CD8-positive, alpha-beta memory T cell (primary cell): Measurements from ENCODE around the gene TMEM25. TPM values are rescaled to one million over a fixed set of nuclear protein-coding genes. Genes with fewer than 3 reads are reported as not detected.
"Not testable (repeated sequence)": the region's sequence is repeated elsewhere in the genome, so short reads cannot be mapped to it uniquely, and the experiment has no call there.

Experiments used
- CTCF ChIA-PET: fragments of 350-600 bp; sonication (Branson Sonifier 250); formaldehyde crosslinking; loops from one replicate; lab custom pipeline; 2021; ENCODE audit warnings: antibody characterized with exemption; lab: Charles Lee
- POLR2A ChIA-PET: fragments of 350-600 bp; sonication (Branson Sonifier 250); formaldehyde crosslinking; loops from one replicate; lab custom pipeline; 2021; ENCODE audit warnings: antibody characterized with exemption; lab: Charles Lee
- DNase-seq, 5 donors: peaks; one replicate each; pipeline versions ENCODE4 v3.0.0 to v3.0.0-alpha.2; 2020 to 2022; ENCODE audit warnings: mixed read lengths in 1 of 5
- H3K27ac ChIP-seq: one replicate; pipeline ENCODE4 v1.7.0; 2013; ENCODE audit warnings: low read depth, mild to moderate bottlenecking, low read length, moderate library complexity
- H3K27me3 ChIP-seq: 2 replicates; pipeline ENCODE4 v1.7.0; 2013; ENCODE audit warnings: low read length, mild to moderate bottlenecking; ENCODE audit not compliant: insufficient read depth, poor library complexity, severe bottlenecking
- H3K36me3 ChIP-seq: 2 replicates; pipeline ENCODE4 v1.7.0; 2013; ENCODE audit warnings: mild to moderate bottlenecking, low read length, moderate library complexity; ENCODE audit not compliant: insufficient read depth
- H3K4me1 ChIP-seq: 2 replicates; pipeline ENCODE4 v1.7.0; 2013; ENCODE audit warnings: mild to moderate bottlenecking, low read length, moderate library complexity; ENCODE audit not compliant: insufficient read depth
- H3K4me3 ChIP-seq: 2 replicates; pipeline ENCODE4 v1.7.0; 2013; ENCODE audit warnings: mild to moderate bottlenecking, low read length
- H3K9me3 ChIP-seq: 2 replicates; pipeline ENCODE4 v1.7.0; 2013; ENCODE audit warnings: mild to moderate bottlenecking, low read length
- H3K27ac Mint-ChIP-seq, 8 donors: one replicate each; pipeline ENCODE4 v1.8.0; 2020 to 2021; ENCODE audit warnings: mixed read lengths in 8 of 8, mild to moderate bottlenecking in 6 of 8, inconsistent platforms in 3 of 8, moderate library complexity in 3 of 8
- H3K27me3 Mint-ChIP-seq, 2 donors: one replicate each; pipeline ENCODE4 v1.8.0; 2020 to 2021; ENCODE audit warnings: mixed read lengths in 2 of 2, mild to moderate bottlenecking in 1 of 2, moderate library complexity in 1 of 2
- H3K36me3 Mint-ChIP-seq, 3 donors: one replicate each; pipeline ENCODE4 v1.8.0; 2020 to 2021; ENCODE audit warnings: mixed read lengths in 3 of 3, inconsistent platforms in 1 of 3, mild to moderate bottlenecking in 1 of 3
- H3K4me1 Mint-ChIP-seq, 3 donors: one replicate each; pipeline ENCODE4 v1.8.0; 2020 to 2021; ENCODE audit warnings: mixed read lengths in 3 of 3, inconsistent platforms in 1 of 3, mild to moderate bottlenecking in 1 of 3
- H3K4me3 Mint-ChIP-seq, 7 donors: one replicate each; pipeline ENCODE4 v1.8.0; 2020 to 2021; ENCODE audit warnings: mixed read lengths in 7 of 7, mild to moderate bottlenecking in 6 of 7, moderate library complexity in 4 of 7, inconsistent platforms in 2 of 7
- H3K9me3 Mint-ChIP-seq, 5 donors: one replicate each; pipeline ENCODE4 v1.8.0; 2020 to 2022; ENCODE audit warnings: mixed read lengths in 5 of 5, mild to moderate bottlenecking in 3 of 5, moderate library complexity in 2 of 5, inconsistent platforms in 1 of 5
- polyA plus RNA-seq: library from polyadenylated mRNA; unstranded; fragments of 300-500 nt; fragmentation: Illumina TruSeq; gene quantifications from one replicate; pipeline ENCODE4 v1.2.3, GENCODE V29; 2021
- total RNA-seq, 2 experiments: library from RNA; stranded (reverse); gene quantifications; one replicate each; pipeline ENCODE4 v1.2.3, GENCODE V29; 2021

TMEM25 gene
- total and polyA plus RNA-seq, 3 experiments from 2014 or later = 7.0 to 12.1 (median 8.3) TPM

GRCh38 chr11:118545533-118545932 is 14.5 kb downstream of the TMEM25 start:
- DNase-seq = no peak
- Histone ChIP-seq H3K4me1 (no peaks in the 10 kb centered on the region), H3K27me3 (no peaks in the 10 kb centered on the region), H3K36me3 (no peaks in the 10 kb centered on the region), H3K27ac (no peak overlapping the region), H3K4me3 (no peak overlapping the region), H3K9me3 (no peaks in the 10 kb centered on the region)
- Mint-ChIP-seq H3K27ac (peak overlapping the region in 1 of 8 donors; percentile 45), H3K27me3 (no peaks in the 10 kb centered on the region), H3K4me1 (no peaks in the 10 kb centered on the region), H3K4me3 (no peak overlapping the region), H3K36me3 (peaks cover 0 to 38% (median 10%) of the 10 kb centered on the region in 3 donors), H3K9me3 (no peaks in the 10 kb centered on the region)
- POLR2A ChIA-PET = no interaction called here
- CTCF ChIA-PET = no interaction called here

- POLR2A ChIA-PET = interaction anchor here (0.6 kb wide), 1 partner anchor 22 kb away, joined by 4 read pairs; no protein-coding TSS in a partner anchor
- peaks cover 5% of the 10 kb centered on the region for H3K36me3 ChIP-seq
- H3K27ac ChIP-seq = no peak overlapping the region
- CTCF ChIA-PET = no interaction called here
- Mint-ChIP-seq H3K27me3 (no peaks in the 10 kb centered on the region), H3K4me3 (no peak overlapping the region), H3K9me3 (no peaks in the 10 kb centered on the region), H3K36me3 (peaks cover 5 to 42% (median 12%) of the 10 kb centered on the region in 3 donors), H3K27ac (no peak overlapping the region), H3K4me1 (no peaks in the 10 kb centered on the region)
- no peaks in the 10 kb centered on the region for H3K4me1 ChIP-seq
- H3K27me3 ChIP-seq = no peaks in the 10 kb centered on the region
- no peak overlapping the region for H3K4me3 ChIP-seq
- H3K9me3 ChIP-seq = no peaks in the 10 kb centered on the region
- DNase-seq = no peak
These were observed 16.1 kb downstream of the TMEM25 start for GRCh38 chr11:118547132-118547531.

- H3K27ac ChIP-seq = no peak overlapping the region
- Mint-ChIP-seq H3K4me1 (no peaks in the 10 kb centered on the region), H3K36me3 (peaks cover 12 to 44% (median 24%) of the 10 kb centered on the region in 3 donors), H3K27me3 (no peaks in the 10 kb centered on the region), H3K4me3 (no peak overlapping the region), H3K9me3 (no peaks in the 10 kb centered on the region), H3K27ac (no peak overlapping the region)
- no peak overlapping the region for H3K4me3 ChIP-seq
- ChIA-PET CTCF (no interaction called here), POLR2A (no interaction called here)
- H3K9me3 ChIP-seq = no peaks in the 10 kb centered on the region
- DNase-seq = no peak
- peaks cover 21% of the 10 kb centered on the region for H3K36me3 ChIP-seq
- H3K4me1 ChIP-seq = no peaks in the 10 kb centered on the region
- no peaks in the 10 kb centered on the region for H3K27me3 ChIP-seq
These were observed 21.3 kb downstream of the TMEM25 start for GRCh38 chr11:118552341-118552740.

DNA sequence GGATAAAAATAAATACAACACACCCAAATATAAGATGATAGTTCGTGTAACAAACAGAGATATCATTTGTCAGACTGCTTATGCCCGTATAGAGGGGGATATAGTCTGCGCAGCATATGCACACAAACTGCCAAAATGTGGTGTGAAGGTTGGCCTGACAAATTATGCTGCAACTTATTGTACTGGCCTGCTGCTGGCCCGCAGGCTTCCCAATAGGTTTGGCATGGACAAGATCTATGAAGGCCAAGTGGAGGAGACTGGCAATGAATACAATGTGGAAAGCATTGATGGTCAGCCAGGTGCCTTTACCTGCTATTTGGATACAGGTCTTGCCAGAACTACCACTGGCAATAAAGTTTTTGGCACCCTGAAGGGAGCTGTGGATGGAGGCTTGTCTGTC is 29.8 kb downstream of the TMEM25 start:
- Mint-ChIP-seq H3K27me3 (no peaks in the 10 kb centered on the region), H3K27ac (no peak overlapping the region), H3K36me3 (peaks cover 3 to 37% (median 10%) of the 10 kb centered on the region in 3 donors), H3K4me3 (peak overlapping the region in 1 of 7 donors; percentile 31), H3K4me1 (peaks cover 14 to 25% (median 23%) of the 10 kb centered on the region in 3 donors), H3K9me3 (no peaks in the 10 kb centered on the region)
- DNase-seq = no peak
- Histone ChIP-seq H3K4me3 (no peak overlapping the region), H3K36me3 (peaks cover 6% of the 10 kb centered on the region), H3K9me3 (no peaks in the 10 kb centered on the region), H3K27me3 (no peaks in the 10 kb centered on the region), H3K4me1 (no peaks in the 10 kb centered on the region), H3K27ac (no peak overlapping the region)
- ChIA-PET CTCF (no interaction called here), POLR2A (no interaction called here)

GRCh38 chr11:118565051-118565450 is 34.1 kb downstream of the TMEM25 start:
- Histone ChIP-seq H3K27me3 (no peaks in the 10 kb centered on the region), H3K27ac (no peak overlapping the region), H3K4me3 (no peak overlapping the region), H3K36me3 (no peaks in the 10 kb centered on the region), H3K4me1 (no peaks in the 10 kb centered on the region), H3K9me3 (no peaks in the 10 kb centered on the region)
- Mint-ChIP-seq H3K4me1 (peaks cover 18 to 29% (median 27%) of the 10 kb centered on the region in 3 donors), H3K27ac (peak overlapping the region in 7 of 8 donors; percentile 61 to 91 (median 84)), H3K4me3 (peak overlapping the region; percentile 64 to 97 (median 77)), H3K27me3 (no peaks in the 10 kb centered on the region), H3K36me3 (peaks cover 0 to 12% (median 6%) of the 10 kb centered on the region in 3 donors), H3K9me3 (no peaks in the 10 kb centered on the region)
- no peak for DNase-seq
- ChIA-PET POLR2A (no interaction called here), CTCF (interaction anchor here (1.1 kb wide), 1 partner anchor 18 kb away, joined by 3 read pairs; no protein-coding TSS in a partner anchor)

DNA sequence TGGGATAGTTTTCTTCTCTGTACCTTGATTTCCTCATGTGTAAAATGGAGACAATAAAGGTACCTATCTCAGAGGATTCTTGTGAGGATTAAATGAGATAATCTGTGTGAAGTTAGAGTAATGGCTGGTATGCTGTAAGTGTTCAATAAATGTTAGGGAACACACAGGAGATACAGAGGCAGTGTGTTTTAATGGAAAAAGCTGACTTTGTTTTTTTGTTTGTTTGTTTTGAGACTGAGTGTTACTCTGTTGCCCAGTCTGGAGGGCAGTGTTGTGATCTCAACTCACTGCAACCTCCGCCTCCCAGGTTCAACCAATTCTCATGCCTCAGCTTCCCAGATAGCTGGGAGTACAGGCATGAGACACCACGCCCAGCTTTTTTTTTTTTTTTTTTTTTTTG is 38.7 kb downstream of the TMEM25 start:
- H3K4me3 Mint-ChIP-seq = peak overlapping the region in 3 of 7 donors; percentile 19 to 41 (median 34)
- Histone ChIP-seq H3K27ac (no peak overlapping the region), H3K9me3 (no peaks in the 10 kb centered on the region), H3K4me3 (no peak overlapping the region), H3K4me1 (peaks cover 23% of the 10 kb centered on the region), H3K36me3 (no peaks in the 10 kb centered on the region), H3K27me3 (no peaks in the 10 kb centered on the region)
- ChIA-PET CTCF (interaction anchor here (0.5 to 1.9 kb wide), 4 partner anchors 9 to 415 kb away, joined by 3 to 4 read pairs (median 3); no protein-coding TSS in a partner anchor), POLR2A (interaction anchor here (0.6 kb wide), 1 partner anchor 173 kb away, joined by 5 read pairs; no protein-coding TSS in a partner anchor)
- peak overlapping the region in 1 of 8 donors; percentile 47 for H3K27ac Mint-ChIP-seq
- no peaks in the 10 kb centered on the region for H3K27me3 Mint-ChIP-seq
- peaks cover 36 to 43% (median 42%) of the 10 kb centered on the region in 3 donors for H3K4me1 Mint-ChIP-seq
- H3K9me3 Mint-ChIP-seq = no peaks in the 10 kb centered on the region
- H3K36me3 Mint-ChIP-seq = peaks cover 0 to 18% (median 1%) of the 10 kb centered on the region in 3 donors
- DNase-seq = no peak

DNA sequence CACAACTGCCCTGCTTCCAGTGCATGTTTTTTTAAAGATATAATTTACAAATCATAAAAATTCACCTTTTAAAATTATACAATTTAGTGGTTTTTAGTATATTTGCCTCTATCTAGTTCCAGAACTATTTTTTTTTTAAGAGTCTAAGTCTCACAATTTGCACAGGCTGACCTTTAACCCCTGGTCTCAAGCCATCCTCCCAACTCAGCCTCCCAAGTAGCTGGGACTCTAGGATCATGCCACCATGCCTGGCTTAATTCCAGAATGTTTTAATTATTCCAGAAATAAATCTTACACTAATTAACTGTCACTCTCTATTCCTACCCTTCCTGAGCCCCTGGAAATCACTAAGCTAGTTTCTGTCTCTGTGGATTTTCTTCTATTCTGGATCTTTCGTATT is 39.8 kb downstream of the TMEM25 start:
- CTCF ChIA-PET = interaction anchor here (1.9 kb wide), 1 partner anchor 24 kb away, joined by 4 read pairs; no protein-coding TSS in a partner anchor
- H3K4me1 Mint-ChIP-seq = peaks cover 39 to 43% (median 43%) of the 10 kb centered on the region in 3 donors
- H3K27ac Mint-ChIP-seq = peak overlapping the region in 7 of 8 donors; percentile 89 to 99 (median 98)

DNA sequence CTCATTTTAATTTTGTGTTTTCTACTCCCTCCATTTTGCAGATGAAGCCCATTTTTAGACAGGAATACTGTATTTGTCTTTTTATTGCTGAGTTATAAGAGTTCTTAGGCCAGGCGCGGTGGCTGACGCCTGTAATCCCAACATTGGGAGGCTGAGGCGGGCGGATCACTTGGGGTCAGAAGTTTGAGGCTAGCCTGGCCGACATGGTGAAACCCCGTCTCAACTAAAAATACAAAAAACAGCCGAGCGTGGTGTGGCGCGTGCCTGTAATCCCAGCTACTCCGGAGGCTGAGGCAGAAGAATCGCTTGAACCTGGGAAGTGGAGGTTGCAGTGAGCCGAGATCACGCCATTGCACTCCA is 40.7 kb downstream of the TMEM25 start:
- H3K4me3 Mint-ChIP-seq = peak overlapping the region; percentile 87 to 99 (median 96)
- H3K27me3 Mint-ChIP-seq, H3K36me3 ChIP-seq, H3K9me3 ChIP-seq, H3K27me3 ChIP-seq, DNase-seq, H3K9me3 Mint-ChIP-seq: not testable (repeated sequence)
- POLR2A ChIA-PET = interaction anchor here (0.8 to 1.5 kb wide), 3 partner anchors 173 to 305 kb away, joined by 3 to 9 read pairs (median 5); partner anchors contain the start of gene DDX6
- H3K27ac ChIP-seq = peak overlapping the region; percentile 98
- H3K27ac Mint-ChIP-seq = peak overlapping the region; percentile 89 to 99 (median 98)
- peaks cover 43 to 48% (median 47%) of the 10 kb centered on the region in 3 donors for H3K4me1 Mint-ChIP-seq
- CTCF ChIA-PET = interaction anchor here (1.0 to 1.4 kb wide), 2 partner anchors 12 to 15 kb away, joined by 3 to 4 read pairs; no protein-coding TSS in a partner anchor
- peaks cover 39% of the 10 kb centered on the region for H3K4me1 ChIP-seq
- H3K4me3 ChIP-seq = peak overlapping the region; percentile 83
- H3K36me3 Mint-ChIP-seq = peaks cover 0 to 27% (median under 1%) of the 10 kb centered on the region in 3 donors

More for the DNA sequence above, 39.8 kb downstream of the TMEM25 start:
- Histone ChIP-seq H3K27ac (no peak overlapping the region), H3K27me3 (no peaks in the 10 kb centered on the region), H3K4me3 (no peak overlapping the region), H3K9me3 (no peaks in the 10 kb centered on the region), H3K36me3 (no peaks in the 10 kb centered on the region), H3K4me1 (peaks cover 33% of the 10 kb centered on the region)
- DNase-seq = no peak
- Mint-ChIP-seq H3K9me3 (no peaks in the 10 kb centered on the region), H3K4me3 (peak overlapping the region in 4 of 7 donors; percentile 87 to 97 (median 96)), H3K36me3 (peaks cover 0 to 22% (median 1%) of the 10 kb centered on the region in 3 donors), H3K27me3 (no peaks in the 10 kb centered on the region)
- POLR2A ChIA-PET = interaction anchor here (0.6 kb wide), 1 partner anchor 78 kb away, joined by 3 read pairs; no protein-coding TSS in a partner anchor
